K562 (cell line): ENCODE data around the gene FAM120C. TPM values are rescaled to one million over a fixed set of nuclear protein-coding genes. Genes with fewer than 3 reads are reported as not detected.

Source experiments
- ATAC-seq: fragments of 200-7000 bp; cut with Tn5 transposase; 3 replicates; pipeline ENCODE4 v1.9.1; 2020; ENCODE audit warnings: moderate library complexity
- BruUV-seq: library from RNA; stranded (reverse); fragments of 400-500 nt; replicated peaks from 2 replicates; lab custom pipeline; 2021; lab: Mats Ljungman, UMichigan
- CTCF ChIA-PET: fragments of 300-600 bp; formaldehyde crosslinking; extraction: SDS; loops from one replicate; lab custom pipeline; 2021; ENCODE audit warnings: low intra/inter-chr PET ratio; lab: Yijun Ruan, JAX
- POLR2A ChIA-PET: fragments of 300-600, 350-650 bp; sonication (Branson Sonifier 250); formaldehyde crosslinking; extraction: SDS; loops from one replicate; lab custom pipeline; 2021; ENCODE audit warnings: antibody characterized with exemption, inconsistent platforms; lab: Yijun Ruan, JAX
- DNase-seq, 4 experiments: peaks; one replicate each; pipeline versions ENCODE4 v3.0.0 to v3.0.0-alpha.2; 2011 to 2018; ENCODE audit warnings: low spot score in 3 of 4, mixed read lengths in 3 of 4; ENCODE audit errors: extremely low read depth in 1 of 4
- FAIRE-seq: peaks from 2 replicates; lab custom pipeline; 2011; peaks lifted over from hg19 to GRCh38; lab: Jason Lieb, UNC
- H2AFZ ChIP-seq: 2 replicates; pipeline ENCODE4 v1.6.0; 2011; ENCODE audit warnings: low read depth, low read length, control low read depth, inconsistent platforms
- H3K27ac ChIP-seq: fragments of 200-600 bp; 3 replicates; pipeline ENCODE4 v1.8.0; 2011; ENCODE audit warnings: low read depth, mild to moderate bottlenecking, control low read depth, inconsistent platforms, low read length, moderate library complexity, mixed read lengths; ENCODE audit errors: extremely low read depth
- H3K27me3 ChIP-seq, 2 experiments: fragments of 300-600 bp in 1 of 2; 2 replicates in 1 of 2; 3 replicates in 1 of 2; pipeline versions ENCODE4 v1.6.0 to v1.8.0; 2011; ENCODE audit warnings: inconsistent platforms in 2 of 2, low read length in 2 of 2, mild to moderate bottlenecking in 1 of 2, mixed read lengths in 1 of 2, moderate library complexity in 1 of 2; ENCODE audit not compliant: control insufficient read depth in 2 of 2, insufficient read depth in 2 of 2
- H3K36me3 ChIP-seq: fragments of 300-600 bp; 3 replicates; pipeline ENCODE4 v1.8.0; 2011; ENCODE audit warnings: mild to moderate bottlenecking, low read length, inconsistent platforms; ENCODE audit not compliant: control insufficient read depth, insufficient read depth
- H3K4me1 ChIP-seq, 2 experiments: fragments of 200-600 bp in 1 of 2; replicated peaks in 1 of 2; 2 replicates in 1 of 2; 3 replicates in 1 of 2; pipeline versions ENCODE4 v1.5.1 to v1.8.0; 2011; ENCODE audit warnings: inconsistent platforms in 2 of 2, low read length in 2 of 2, mild to moderate bottlenecking in 1 of 2, mixed read lengths in 1 of 2, moderate library complexity in 1 of 2; ENCODE audit not compliant: control insufficient read depth in 2 of 2, insufficient read depth in 2 of 2
- H3K4me2 ChIP-seq: 2 replicates; pipeline ENCODE4 v1.6.1; 2011; ENCODE audit warnings: low read length, control low read depth, inconsistent platforms, mixed read lengths; ENCODE audit not compliant: insufficient read depth
- H3K4me3 ChIP-seq: fragments of 200-600 bp; sonication (generic), shearing (Covaris generic); 2 replicates; pipeline ENCODE4 v1.5.1; 2016; ENCODE audit warnings: control low read depth, inconsistent platforms
- H3K79me2 ChIP-seq: fragments of 200-600 bp; 3 replicates; pipeline ENCODE4 v1.8.0; 2011; ENCODE audit warnings: low read length, inconsistent platforms; ENCODE audit not compliant: control insufficient read depth, insufficient read depth
- H3K9ac ChIP-seq, 2 experiments: 2 replicates each; pipeline versions ENCODE4 v1.6.0 to v1.6.1; 2011; ENCODE audit warnings: low read depth in 2 of 2, low read length in 2 of 2, control low read depth in 1 of 2, inconsistent platforms in 1 of 2, mild to moderate bottlenecking in 1 of 2, mixed read lengths in 1 of 2; ENCODE audit not compliant: insufficient read depth in 1 of 2
- H3K9me1 ChIP-seq: one replicate; pipeline ENCODE4 v1.6.0; 2011; ENCODE audit warnings: inconsistent platforms, mild to moderate bottlenecking, low read length, moderate library complexity; ENCODE audit not compliant: control insufficient read depth, insufficient read depth
- H3K9me3 ChIP-seq: replicated peaks from 2 replicates; pipeline ENCODE4 v1.5.1; 2011; ENCODE audit warnings: low read depth, low read length, inconsistent platforms; ENCODE audit not compliant: control insufficient read depth, insufficient read depth
- H4K20me1 ChIP-seq: replicated peaks from 2 replicates; pipeline ENCODE4 v1.6.1; 2011; ENCODE audit warnings: low read length, inconsistent platforms, mixed read lengths; ENCODE audit not compliant: control insufficient read depth, insufficient read depth
- BCL6 ChIP-seq: fragments of 250-450 bp; sonication (Bioruptor Pico); IDR thresholded peaks from 2 replicates; pipeline ENCODE4 v1.4.0; 2020
- GTF2A2 ChIP-seq: IDR thresholded peaks from 2 replicates; pipeline ENCODE4 v1.6.1; 2016; ENCODE audit warnings: mild to moderate bottlenecking, missing genetic modification characterization, missing compliant biosample characterization
- HDAC1 ChIP-seq, 2 experiments: fragments of 450-650 bp; IDR thresholded peaks; 2 replicates each; pipeline ENCODE4 v1.6.1; 2016 to 2017; ENCODE audit warnings: inconsistent platforms in 1 of 2, mild to moderate bottlenecking in 1 of 2, moderate library complexity in 1 of 2
- HLTF ChIP-seq: fragments of 450-650 bp; IDR thresholded peaks from 2 replicates; pipeline ENCODE4 v1.6.1; 2016
- JUND ChIP-seq, 2 experiments: IDR thresholded peaks; 2 replicates in 1 of 2; 3 replicates in 1 of 2; pipeline ENCODE4 v1.6.1; 2011; ENCODE audit warnings: borderline replicate concordance in 2 of 2, low read depth in 2 of 2, low read length in 2 of 2, improper control_type of control experiment in 1 of 2, missing biosample characterization in 1 of 2, missing genetic modification characterization in 1 of 2, missing genetic modification reagents in 1 of 2
- KLF13 ChIP-seq: fragments of 450-650 bp; IDR thresholded peaks from 2 replicates; pipeline ENCODE4 v1.6.1; 2016; ENCODE audit warnings: missing genetic modification characterization, low read depth, mild to moderate bottlenecking, missing compliant biosample characterization, moderate library complexity, borderline replicate concordance
- LEF1 ChIP-seq: fragments of 450-650 bp; IDR thresholded peaks from 2 replicates; pipeline ENCODE4 v1.6.1; 2016; ENCODE audit warnings: mild to moderate bottlenecking
- NBN ChIP-seq: fragments of 450-650 bp; IDR thresholded peaks from 2 replicates; pipeline ENCODE4 v1.6.1; 2016; ENCODE audit warnings: low read depth, mild to moderate bottlenecking
- NCOA2 ChIP-seq, 2 experiments: fragments of 450-650 bp; IDR thresholded peaks; 2 replicates each; pipeline ENCODE4 v1.6.1; 2018; ENCODE audit warnings: mild to moderate bottlenecking in 2 of 2, moderate library complexity in 1 of 2; ENCODE audit not compliant: partially characterized antibody in 2 of 2
- NR2C1 ChIP-seq, 2 experiments: fragments of 450-650 bp; IDR thresholded peaks; 2 replicates each; pipeline ENCODE4 v1.6.1; 2017; ENCODE audit warnings: mild to moderate bottlenecking in 2 of 2, antibody characterized with exemption in 1 of 2, inconsistent platforms in 1 of 2, missing compliant biosample characterization in 1 of 2, missing genetic modification characterization in 1 of 2
- TAF7 ChIP-seq: fragments of 450-650 bp; IDR thresholded peaks from 2 replicates; pipeline ENCODE4 v1.6.1; 2016; ENCODE audit warnings: missing genetic modification characterization, missing compliant biosample characterization
- ZNF224 ChIP-seq: sonication (generic); formaldehyde crosslinking; IDR thresholded peaks from 2 replicates; pipeline ENCODE4 v1.8.0; 2022; ENCODE audit warnings: mild to moderate bottlenecking, missing genetic modification reagents
- ZNF253 ChIP-seq: fragments of 250-450 bp; sonication (Bioruptor Pico); conservative IDR thresholded peaks from 2 replicates; pipeline ENCODE4 v1.6.1; 2021; ENCODE audit warnings: mild to moderate bottlenecking
- ZNF274 ChIP-seq: IDR thresholded peaks from 2 replicates; pipeline ENCODE4 v1.6.1; 2011; ENCODE audit warnings: low read depth, mild to moderate bottlenecking, low read length, moderate library complexity, borderline replicate concordance
- WGBS: fragments of 100-300 bp; shearing (Covaris generic); methylation state at CpG from one replicate; pipeline ENCODE4 v1.1.6; 2016; ENCODE audit warnings: low coverage, mixed read lengths; ENCODE audit not compliant: insufficient coverage; ENCODE audit errors: missing lambda C conversion rate; 5-methylcytosine and 5-hydroxymethylcytosine counted together
- in situ Hi-C: fragments of 300-500 bp; cut with MboI; formaldehyde crosslinking; loops from 4 replicates; pipeline ENCODE4 v1.15.0; 2018; ENCODE audit warnings: inconsistent platforms, mixed read lengths
- intact Hi-C: fragments of 100-400 bp; cut with micrococcal nuclease; formaldehyde crosslinking; loops from 2 replicates; pipeline ENCODE4 v1.14.2; 2022
- polyA plus RNA-seq, 8 experiments: library from polyadenylated mRNA; depleted of rRNA in 4 of 8; stranded (reverse) in 5 of 8; unstranded in 3 of 8; fragments of >200 nt; fragmentation: Nextera tagmentation in 2 of 8; fragmentation: Illumina TruSeq in 1 of 8; extraction: Ambion mirVana in 2 of 8; extraction: Trizol in 1 of 8; gene quantifications; 2 replicates each; pipeline versions ENCODE4 v1.2.1 to v1.2.3, GENCODE V29; 2011 to 2014; ENCODE audit warnings: inconsistent platforms in 1 of 8, missing spikeins in 1 of 8
- total RNA-seq, 7 experiments: library from RNA; depleted of rRNA in 6 of 7; stranded (reverse); fragments of >200 nt in 6 of 7; fragmentation: Illumina TruSeq in 2 of 7; extraction: Trizol in 2 of 7; gene quantifications; 2 replicates each; pipeline versions ENCODE4 v1.2.1 to v1.2.3, GENCODE V29; 2011 to 2021; ENCODE audit warnings: low replicate concordance in 1 of 7
- TF ChIP-seq, protein P1 (sequence below): fragments of 450-650 bp; IDR thresholded peaks from 2 replicates; pipeline ENCODE4 v1.6.1; 2016
- TF ChIP-seq, protein P2 (sequence below): sonication (generic); formaldehyde crosslinking; IDR thresholded peaks from 2 replicates; pipeline ENCODE4 v1.8.1; 2023; ENCODE audit warnings: mild to moderate bottlenecking, missing genetic modification reagents
- TF ChIP-seq, protein P3 (sequence below): IDR thresholded peaks from 2 replicates; pipeline ENCODE4 v1.6.1; 2016; ENCODE audit warnings: missing genetic modification characterization, missing compliant biosample characterization
- TF ChIP-seq, protein P4 (sequence below): fragments of 250-450 bp; sonication (Bioruptor Pico); IDR thresholded peaks from 2 replicates; pipeline ENCODE4 v1.4.0; 2020

Gene FAM120C
- total and polyA plus RNA-seq, 9 of the 15 experiments (the other 6 are each of a cell fraction or from before 2014, with no cell fraction given) = 0.21 to 6.7 (median 2.1) TPM

DNA sequence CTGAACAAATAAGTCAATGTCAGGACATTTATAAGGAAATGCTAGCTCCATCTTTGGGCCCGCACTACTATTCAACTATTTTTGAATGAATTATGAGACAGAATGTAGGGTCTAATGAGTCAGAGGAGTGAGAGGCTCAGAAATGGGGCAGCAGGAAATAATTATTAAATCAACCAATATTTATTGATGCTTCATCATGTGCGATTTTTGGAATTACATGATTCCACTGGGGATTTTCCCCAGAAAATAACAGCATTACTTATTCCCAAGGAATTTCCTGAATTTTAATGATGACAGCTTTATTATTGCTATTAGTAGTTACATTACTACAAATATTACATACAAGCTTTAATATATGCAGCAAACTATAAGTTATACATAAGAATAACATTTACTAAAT lies 89.5 kb downstream of the FAM120C start:
- Histone ChIP-seq H3K27me3 (no peaks in the 10 kb centered on the region), H3K9ac (no peak overlapping the region), H3K27ac (no peak overlapping the region), H3K4me2 (no peak overlapping the region), H3K9me1 (no peaks in the 10 kb centered on the region), H4K20me1 (no peaks in the 10 kb centered on the region), H3K4me1 (no peaks in the 10 kb centered on the region), H3K79me2 (no peaks in the 10 kb centered on the region), H3K9me3 (no peaks in the 10 kb centered on the region), H3K36me3 (no peaks in the 10 kb centered on the region), H3K4me3 (no peak overlapping the region), H2AFZ (no peak overlapping the region)
- POLR2A ChIA-PET = no interaction called here
- in situ Hi-C loops = no loop called here
- 20% methylated on average over 2 of the region's 2 CpGs for WGBS
- BruUV-seq = no TSS peak
- no peak for DNase-seq
- no peak for TF ChIP-seq BCL6 (CRISPR knock-in tag)
- TF ChIP-seq NR2C1 (IDR thresholded peaks at IDR 0.05) = no peak
- no peak for TF ChIP-seq NR2C1 (tag; IDR thresholded peaks at IDR 0.05)
- TF ChIP-seq TAF7 (tag) = no peak
- TF ChIP-seq, protein P1, sequence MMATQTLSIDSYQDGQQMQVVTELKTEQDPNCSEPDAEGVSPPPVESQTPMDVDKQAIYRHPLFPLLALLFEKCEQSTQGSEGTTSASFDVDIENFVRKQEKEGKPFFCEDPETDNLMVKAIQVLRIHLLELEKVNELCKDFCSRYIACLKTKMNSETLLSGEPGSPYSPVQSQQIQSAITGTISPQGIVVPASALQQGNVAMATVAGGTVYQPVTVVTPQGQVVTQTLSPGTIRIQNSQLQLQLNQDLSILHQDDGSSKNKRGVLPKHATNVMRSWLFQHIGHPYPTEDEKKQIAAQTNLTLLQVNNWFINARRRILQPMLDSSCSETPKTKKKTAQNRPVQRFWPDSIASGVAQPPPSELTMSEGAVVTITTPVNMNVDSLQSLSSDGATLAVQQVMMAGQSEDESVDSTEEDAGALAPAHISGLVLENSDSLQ = no peak
- no peak for TF ChIP-seq KLF13 (tag)
- TF ChIP-seq ZNF253 = no peak
- no peak for TF ChIP-seq ZNF224
- no peak for TF ChIP-seq ZNF274
- TF ChIP-seq HDAC1 (IDR thresholded peaks at IDR 0.05) = no peak
- TF ChIP-seq HLTF = no peak
- TF ChIP-seq JUND (IDR thresholded peaks at IDR 0.05; ENCODE audit: borderline replicate concordance, low read depth, low read length) = no peak
- TF ChIP-seq JUND (tag; IDR thresholded peaks at IDR 0.05; ENCODE audit: borderline replicate concordance, low read depth, low read length) = no peak
- no peak for TF ChIP-seq NCOA2 (IDR thresholded peaks at IDR 0.05; ENCODE audit: partially characterized antibody in 2 of 2)
- TF ChIP-seq LEF1 = no peak
- TF ChIP-seq NBN = no peak
- TF ChIP-seq, protein P2, sequence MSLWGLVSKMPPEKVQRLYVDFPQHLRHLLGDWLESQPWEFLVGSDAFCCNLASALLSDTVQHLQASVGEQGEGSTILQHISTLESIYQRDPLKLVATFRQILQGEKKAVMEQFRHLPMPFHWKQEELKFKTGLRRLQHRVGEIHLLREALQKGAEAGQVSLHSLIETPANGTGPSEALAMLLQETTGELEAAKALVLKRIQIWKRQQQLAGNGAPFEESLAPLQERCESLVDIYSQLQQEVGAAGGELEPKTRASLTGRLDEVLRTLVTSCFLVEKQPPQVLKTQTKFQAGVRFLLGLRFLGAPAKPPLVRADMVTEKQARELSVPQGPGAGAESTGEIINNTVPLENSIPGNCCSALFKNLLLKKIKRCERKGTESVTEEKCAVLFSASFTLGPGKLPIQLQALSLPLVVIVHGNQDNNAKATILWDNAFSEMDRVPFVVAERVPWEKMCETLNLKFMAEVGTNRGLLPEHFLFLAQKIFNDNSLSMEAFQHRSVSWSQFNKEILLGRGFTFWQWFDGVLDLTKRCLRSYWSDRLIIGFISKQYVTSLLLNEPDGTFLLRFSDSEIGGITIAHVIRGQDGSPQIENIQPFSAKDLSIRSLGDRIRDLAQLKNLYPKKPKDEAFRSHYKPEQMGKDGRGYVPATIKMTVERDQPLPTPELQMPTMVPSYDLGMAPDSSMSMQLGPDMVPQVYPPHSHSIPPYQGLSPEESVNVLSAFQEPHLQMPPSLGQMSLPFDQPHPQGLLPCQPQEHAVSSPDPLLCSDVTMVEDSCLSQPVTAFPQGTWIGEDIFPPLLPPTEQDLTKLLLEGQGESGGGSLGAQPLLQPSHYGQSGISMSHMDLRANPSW = no peak
- TF ChIP-seq, protein P3, sequence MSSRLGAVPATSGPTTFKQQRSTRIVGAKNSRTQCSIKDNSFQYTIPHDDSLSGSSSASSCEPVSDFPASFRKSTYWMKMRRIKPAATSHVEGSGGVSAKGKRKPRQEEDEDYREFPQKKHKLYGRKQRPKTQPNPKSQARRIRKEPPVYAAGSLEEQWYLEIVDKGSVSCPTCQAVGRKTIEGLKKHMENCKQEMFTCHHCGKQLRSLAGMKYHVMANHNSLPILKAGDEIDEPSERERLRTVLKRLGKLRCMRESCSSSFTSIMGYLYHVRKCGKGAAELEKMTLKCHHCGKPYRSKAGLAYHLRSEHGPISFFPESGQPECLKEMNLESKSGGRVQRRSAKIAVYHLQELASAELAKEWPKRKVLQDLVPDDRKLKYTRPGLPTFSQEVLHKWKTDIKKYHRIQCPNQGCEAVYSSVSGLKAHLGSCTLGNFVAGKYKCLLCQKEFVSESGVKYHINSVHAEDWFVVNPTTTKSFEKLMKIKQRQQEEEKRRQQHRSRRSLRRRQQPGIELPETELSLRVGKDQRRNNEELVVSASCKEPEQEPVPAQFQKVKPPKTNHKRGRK (tag) = no peak
- TF ChIP-seq GTF2A2 (tag) = no peak
- TF ChIP-seq, protein P4, sequence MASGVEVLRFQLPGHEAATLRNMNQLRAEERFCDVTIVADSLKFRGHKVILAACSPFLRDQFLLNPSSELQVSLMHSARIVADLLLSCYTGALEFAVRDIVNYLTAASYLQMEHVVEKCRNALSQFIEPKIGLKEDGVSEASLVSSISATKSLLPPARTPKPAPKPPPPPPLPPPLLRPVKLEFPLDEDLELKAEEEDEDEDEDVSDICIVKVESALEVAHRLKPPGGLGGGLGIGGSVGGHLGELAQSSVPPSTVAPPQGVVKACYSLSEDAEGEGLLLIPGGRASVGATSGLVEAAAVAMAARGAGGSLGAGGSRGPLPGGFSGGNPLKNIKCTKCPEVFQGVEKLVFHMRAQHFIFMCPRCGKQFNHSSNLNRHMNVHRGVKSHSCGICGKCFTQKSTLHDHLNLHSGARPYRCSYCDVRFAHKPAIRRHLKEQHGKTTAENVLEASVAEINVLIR = no peak
- no peak for ATAC-seq
- FAIRE-seq = no peak
- intact Hi-C loops = no loop called here
- CTCF ChIA-PET = no interaction called here
